ENCODE data around the gene ARHGAP24. TPM values are rescaled to one million over a fixed set of nuclear protein-coding genes. Genes with fewer than 3 reads are reported as not detected.

ARHGAP24 gene
- total and polyA plus RNA-seq, 2 of the 13 experiments (the other 11 are each of a cell fraction or from before 2014, with no cell fraction given) = 0.07 to 0.55 TPM

GRCh38 chr4:85946821-85947220 is 471.9 kb downstream of the ARHGAP24 start:
- no peaks in the 10 kb centered on the region for H3K27me3 ChIP-seq (ENCODE audit: control insufficient read depth in 1 of 2, insufficient read depth in 2 of 2, low read length in 2 of 2)
- TF ChIP-seq SMAD3 (CRISPR knock-in tag; IDR thresholded peaks at IDR 0.05) (no peak), ATF2 (CRISPR knock-in tag; IDR thresholded peaks at IDR 0.05) (no peak), SKI (IDR thresholded peaks at IDR 0.05; ENCODE audit: partially characterized antibody) (no peak), KDM3A (CRISPR knock-in tag; IDR thresholded peaks at IDR 0.05; ENCODE audit: low read depth) (no peak), IKZF5 (CRISPR knock-in tag; IDR thresholded peaks at IDR 0.05) (no peak), ZNF576 (CRISPR knock-in tag; IDR thresholded peaks at IDR 0.05) (no peak), AHR (CRISPR knock-in tag; IDR thresholded peaks at IDR 0.05) (no peak), ZNF740 (CRISPR knock-in tag; IDR thresholded peaks at IDR 0.05) (no peak)
- in situ Hi-C loops (cut with HindIII; ENCODE audit: extremely low pct_ligation_motif_present, low pct_unique_long_range_greater_than_20kb) (no loop called here), intact Hi-C loops (cut with micrococcal nuclease; ENCODE audit: unreplicated experiment) (no loop called here)
- POLR2A ChIA-PET = no interaction called here
- no peaks in the 10 kb centered on the region for H3K4me1 ChIP-seq (ENCODE audit: insufficient read depth, low read length)
- no peak overlapping the region for H3K4me3 ChIP-seq (replicated peaks in 1 of 3; ENCODE audit: insufficient read depth in 1 of 3, low read depth in 2 of 3, low read length in 3 of 3)
- DNase-seq (ENCODE audit: low spot score) (no peak), FAIRE-seq (no peak), ATAC-seq (no peak)
- CTCF ChIA-PET (ENCODE audit: low intra/inter-chr PET ratio, low total read pairs) = no interaction called here
- H3K27ac ChIP-seq (ENCODE audit: extremely low read length, insufficient read depth, low read length) = no peak overlapping the region
- no peaks in the 10 kb centered on the region for H3K9me3 ChIP-seq (ENCODE audit: low read length)
- H4K20me1 ChIP-seq (ENCODE audit: insufficient read depth, low read length) = no peaks in the 10 kb centered on the region
- no peaks in the 10 kb centered on the region for H3K36me3 ChIP-seq (replicated peaks in 1 of 2; ENCODE audit: control insufficient read depth in 1 of 2, insufficient read depth in 2 of 2, low read length in 2 of 2)
- H3K4me2 ChIP-seq (ENCODE audit: low read depth, low read length) = no peak overlapping the region
- BruUV-seq (replicated peaks) = no TSS peak
- no peaks in the 10 kb centered on the region for H3K79me2 ChIP-seq (ENCODE audit: insufficient read depth, low read length)
- H2AFZ ChIP-seq (ENCODE audit: low read length) = no peak overlapping the region
- H3K9ac ChIP-seq (ENCODE audit: insufficient read depth, low read depth, low read length) = no peak overlapping the region

All from HepG2 (cell line).